ENCODE data around the gene IGF2R.
"Not testable (repeated sequence)": the region's sequence is repeated elsewhere in the genome, so short reads cannot be mapped to it uniquely, and the experiment has no call there.

IGF2R gene

DNA sequence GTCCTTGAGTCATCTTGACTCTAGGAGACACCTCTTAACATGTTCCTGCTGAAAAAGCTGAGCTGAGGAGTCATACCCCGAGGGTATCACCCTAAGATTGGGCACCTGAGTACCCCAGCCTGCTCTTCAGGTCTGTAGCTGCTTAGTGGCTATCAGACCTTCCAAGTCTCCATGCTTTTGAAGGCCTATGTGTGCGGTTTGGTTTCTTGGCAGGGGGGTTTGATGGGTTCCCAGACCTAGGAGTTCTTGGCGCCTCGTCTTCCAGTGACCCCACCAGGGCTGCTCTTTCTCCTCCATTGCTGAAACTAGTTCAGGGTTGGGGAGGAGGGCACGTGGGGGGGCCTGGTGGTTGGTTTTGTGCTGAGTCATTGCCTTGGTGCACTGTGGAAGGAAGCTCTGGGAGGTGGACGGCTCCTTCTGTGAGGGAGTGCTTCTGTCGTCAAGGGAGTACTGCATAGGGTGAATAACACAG, 20.1 kb downstream of the IGF2R start:
- no peaks in the 10 kb centered on the region for H3K9me3 ChIP-seq
- in situ Hi-C loops (cut with MboI; ENCODE audit: low sequenced_read_pairs) = no loop called here
- H3K27me3 ChIP-seq (ENCODE audit: low read depth) = no peaks in the 10 kb centered on the region
- no peak for DNase-seq (ENCODE audit: low spot score in 2 of 2)
- H3K4me3 ChIP-seq = no peak overlapping the region
- H3K36me3 ChIP-seq (replicated peaks) = peaks cover 7% of the 10 kb centered on the region
- H3K4me1 ChIP-seq = peaks cover 4% of the 10 kb centered on the region; the same call in 1 of the 2 replicates

DNA sequence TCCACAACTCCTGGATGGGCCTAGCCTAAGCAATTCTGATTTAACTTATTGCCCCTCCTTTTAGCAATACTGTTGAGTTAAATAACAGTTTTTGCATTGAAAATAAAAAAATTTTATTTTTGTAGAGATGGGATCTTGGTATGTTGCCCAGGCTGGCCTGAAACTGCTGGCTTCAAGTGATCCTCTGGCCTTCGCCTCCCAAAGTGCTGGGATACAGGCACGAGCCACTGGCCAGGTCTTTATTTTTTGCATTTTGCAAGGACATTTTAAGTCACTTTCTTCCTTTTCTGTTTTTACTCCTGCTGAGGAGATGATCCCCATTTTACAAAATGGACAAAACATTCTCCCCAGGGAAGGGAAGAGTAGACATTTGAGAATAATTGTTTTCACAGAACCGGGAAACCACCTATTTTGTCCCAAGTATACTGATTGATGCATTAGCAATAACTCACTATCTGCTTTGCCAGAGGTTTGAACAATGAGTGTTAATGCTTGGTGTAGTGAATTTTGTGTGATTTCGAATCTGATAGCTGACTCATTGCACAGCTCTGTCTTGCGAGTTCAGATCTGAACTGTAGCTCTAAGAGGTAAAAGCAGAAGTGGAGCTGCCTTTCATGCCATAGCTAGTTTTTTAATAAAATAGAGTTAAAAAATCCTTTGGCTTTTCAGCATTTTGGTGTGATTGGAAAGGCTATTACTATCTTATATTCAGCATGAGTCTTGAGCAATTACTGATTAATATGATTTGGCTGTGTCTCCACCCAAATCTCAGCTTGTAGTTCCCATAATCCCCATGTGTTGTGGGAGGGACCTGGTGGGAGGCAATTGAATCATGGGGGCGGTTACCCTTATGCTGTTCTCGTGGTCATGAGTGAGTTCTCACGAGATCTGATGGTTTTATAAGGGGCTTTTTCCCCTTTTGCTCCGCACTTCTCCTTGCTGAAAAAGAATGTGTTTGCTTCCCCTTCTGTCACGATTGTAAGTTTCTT, 20.9 kb downstream of the IGF2R start:
- H3K36me3 ChIP-seq (replicated peaks) = peaks cover 7% of the 10 kb centered on the region
- peaks cover 4% of the 10 kb centered on the region; the same call in 1 of the 2 replicates for H3K4me1 ChIP-seq
- H3K27me3 ChIP-seq (ENCODE audit: low read depth) = no peaks in the 10 kb centered on the region
- in situ Hi-C loops (cut with MboI; ENCODE audit: low sequenced_read_pairs) = no loop called here
- no peaks in the 10 kb centered on the region for H3K9me3 ChIP-seq
- no peak for DNase-seq (ENCODE audit: low spot score in 2 of 2)
- no peak overlapping the region for H3K4me3 ChIP-seq

DNA sequence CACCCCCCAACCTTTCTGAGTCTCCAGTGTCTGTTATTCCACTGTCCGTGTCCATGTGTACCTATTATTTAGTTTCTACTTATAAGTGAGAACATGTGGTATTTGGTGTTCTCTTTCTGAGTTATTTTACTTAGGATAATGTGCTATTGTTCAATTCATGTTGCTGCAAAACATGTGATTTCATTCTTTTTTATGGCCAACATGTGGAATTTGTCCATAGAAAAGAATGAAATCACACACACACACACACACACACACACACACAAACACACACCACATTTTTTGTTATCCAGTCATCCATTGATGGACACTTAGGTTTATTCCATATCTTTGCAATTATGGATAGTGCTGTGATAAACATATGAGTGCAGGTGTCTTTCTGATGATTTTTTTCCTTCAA, 23.5 kb downstream of the IGF2R start:
- H3K36me3 ChIP-seq (replicated peaks) = peaks cover 7% of the 10 kb centered on the region
- in situ Hi-C loops (cut with MboI; ENCODE audit: low sequenced_read_pairs) = no loop called here
- H3K27me3 ChIP-seq (ENCODE audit: low read depth) = no peaks in the 10 kb centered on the region
- peaks cover 4% of the 10 kb centered on the region; the same call in 1 of the 2 replicates for H3K4me1 ChIP-seq
- no peak for DNase-seq (ENCODE audit: low spot score in 2 of 2)
- H3K9me3 ChIP-seq = no peaks in the 10 kb centered on the region
- H3K4me3 ChIP-seq = no peak overlapping the region

DNA sequence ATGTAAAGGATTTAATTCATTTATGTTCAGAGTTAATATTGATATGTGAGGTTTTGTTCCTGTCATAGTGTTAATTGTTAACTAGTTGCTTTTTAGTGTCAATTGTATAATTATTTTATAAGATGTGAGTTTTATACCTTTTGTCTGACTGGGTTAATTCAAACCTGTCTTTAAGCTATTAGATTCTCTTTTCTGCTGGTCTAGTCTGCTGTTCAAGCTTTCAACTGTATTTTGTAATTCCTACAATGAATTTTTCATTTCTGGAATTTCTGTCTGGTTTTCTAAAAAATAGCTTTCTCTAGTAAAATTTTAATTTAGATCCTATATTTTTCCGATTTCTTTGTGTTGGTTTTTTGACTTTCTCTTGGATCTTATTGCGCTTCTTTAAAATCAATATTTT, 26.5 kb downstream of the IGF2R start:
- H3K4me3 ChIP-seq = no peak overlapping the region
- H3K9me3 ChIP-seq = no peaks in the 10 kb centered on the region
- peaks cover 4% of the 10 kb centered on the region; the same call in 1 of the 2 replicates for H3K4me1 ChIP-seq
- in situ Hi-C loops (cut with MboI; ENCODE audit: low sequenced_read_pairs) = no loop called here
- H3K36me3 ChIP-seq (replicated peaks) = peaks cover 17% of the 10 kb centered on the region
- DNase-seq (ENCODE audit: low spot score in 2 of 2) = no peak
- H3K27me3 ChIP-seq (ENCODE audit: low read depth) = no peaks in the 10 kb centered on the region

DNA sequence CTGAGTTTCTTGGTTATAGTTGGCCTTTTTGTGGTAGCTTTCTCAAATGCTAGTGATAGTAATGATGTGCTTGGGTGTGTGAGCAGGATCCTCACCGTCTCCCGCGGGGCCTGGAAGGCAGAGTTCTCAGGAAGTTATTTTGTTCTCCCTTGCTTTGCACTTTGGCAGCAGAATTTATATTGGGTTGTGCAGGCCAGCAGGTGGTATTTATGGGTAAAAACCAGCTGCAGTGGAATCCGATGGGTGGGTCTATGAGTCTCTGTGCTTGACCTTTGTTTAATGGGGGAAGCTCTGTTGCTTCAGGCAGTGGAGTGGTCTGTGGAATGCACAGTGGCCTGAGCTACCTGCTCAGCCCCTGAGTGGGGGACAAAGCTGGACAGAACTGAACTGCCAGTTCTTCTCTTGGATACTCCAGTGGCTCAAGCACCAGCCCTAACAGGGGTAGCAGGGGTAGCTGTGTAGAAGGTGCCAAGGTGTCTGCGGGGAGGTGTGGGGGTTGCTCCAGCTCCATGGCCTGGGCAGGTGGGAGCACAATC, 27.3 kb downstream of the IGF2R start:
- DNase-seq (ENCODE audit: low spot score in 2 of 2) = no peak
- H3K4me3 ChIP-seq = no peak overlapping the region
- no peaks in the 10 kb centered on the region for H3K9me3 ChIP-seq
- H3K36me3 ChIP-seq (replicated peaks) = peaks cover 17% of the 10 kb centered on the region
- in situ Hi-C loops (cut with MboI; ENCODE audit: low sequenced_read_pairs) = no loop called here
- H3K4me1 ChIP-seq = peaks cover 4% of the 10 kb centered on the region; the same call in 1 of the 2 replicates
- no peaks in the 10 kb centered on the region for H3K27me3 ChIP-seq (ENCODE audit: low read depth)

DNA sequence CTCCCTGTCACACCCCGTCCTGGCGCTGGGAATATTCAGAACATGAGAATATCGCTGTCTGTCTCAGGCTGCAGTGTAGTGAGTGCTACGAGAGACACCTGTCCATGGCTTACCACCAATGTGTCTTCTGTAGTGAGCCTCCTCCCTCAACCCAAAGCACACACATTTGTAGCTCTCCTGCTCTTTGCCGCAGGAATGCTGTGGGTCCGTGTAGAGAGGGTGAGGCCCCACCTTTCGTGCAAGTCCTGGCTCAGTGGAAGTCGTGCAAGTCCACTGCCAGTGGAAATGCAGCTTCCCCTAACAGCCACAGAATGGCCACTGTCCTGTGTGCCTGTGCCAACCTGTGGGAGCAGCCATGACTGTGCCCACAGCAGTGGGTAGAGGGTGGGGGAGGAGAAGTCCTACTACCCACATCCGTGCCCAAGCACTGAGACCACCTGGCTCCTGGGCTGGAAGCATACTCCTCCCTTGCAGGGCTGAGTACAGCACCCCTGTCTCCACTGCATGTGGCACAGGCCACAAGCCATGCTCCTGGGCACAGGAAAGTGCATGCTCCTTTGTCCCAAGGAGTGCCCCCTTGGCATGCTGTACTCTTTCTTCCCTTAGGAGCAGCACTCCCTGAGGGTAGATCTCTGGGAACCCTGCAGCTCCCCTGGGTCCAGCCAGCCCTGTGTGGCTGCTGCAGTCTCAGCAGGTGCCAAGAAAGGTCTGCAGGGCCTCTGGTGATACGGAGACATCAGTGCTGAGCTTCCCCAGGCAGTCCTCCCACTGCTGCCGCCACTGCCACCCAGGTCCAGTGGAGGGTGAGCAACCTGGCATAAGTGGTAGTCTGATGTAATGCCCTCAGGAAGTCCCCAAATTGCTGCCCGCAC, 28.0 kb downstream of the IGF2R start:
- DNase-seq (ENCODE audit: low spot score in 2 of 2) = no peak
- in situ Hi-C loops (cut with MboI; ENCODE audit: low sequenced_read_pairs) = no loop called here
- H3K9me3 ChIP-seq = no peaks in the 10 kb centered on the region
- no peak overlapping the region for H3K4me3 ChIP-seq
- peaks cover 4% of the 10 kb centered on the region; the same call in 1 of the 2 replicates for H3K4me1 ChIP-seq
- peaks cover 14% of the 10 kb centered on the region for H3K36me3 ChIP-seq (replicated peaks)
- no peaks in the 10 kb centered on the region for H3K27me3 ChIP-seq (ENCODE audit: low read depth)

DNA sequence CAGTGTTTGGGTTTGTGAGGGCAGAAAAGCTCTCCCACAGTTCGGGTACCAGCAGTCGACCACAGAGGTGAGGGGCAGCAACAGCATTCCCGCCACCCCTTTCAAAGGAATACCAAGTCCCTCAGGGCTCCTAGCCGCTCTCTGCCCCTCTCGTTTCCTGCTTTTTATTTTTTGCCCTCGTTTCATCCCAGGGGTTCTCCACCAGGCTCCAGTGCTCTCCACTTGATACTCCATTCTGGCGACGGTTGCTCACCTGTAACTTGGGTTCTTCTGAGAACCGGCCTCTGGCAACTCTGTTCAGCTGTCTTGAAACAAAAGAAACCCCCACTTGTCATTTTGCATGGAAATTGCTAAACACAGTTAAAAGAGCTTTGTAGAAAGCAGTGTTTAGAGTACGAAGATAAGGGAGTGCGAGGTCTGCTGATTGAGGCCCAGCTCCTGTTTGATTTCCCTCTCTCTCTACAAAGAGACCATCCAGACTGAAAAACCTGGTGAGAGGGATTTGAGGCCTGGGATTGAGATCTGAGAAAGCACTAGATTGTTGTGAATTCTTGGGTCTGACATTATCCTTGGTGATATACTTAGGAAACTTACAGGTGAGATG, 28.7 kb downstream of the IGF2R start:
- Histone ChIP-seq H3K4me1 (peaks cover 4% of the 10 kb centered on the region; the same call in 1 of the 2 replicates), H3K4me3 (no peak overlapping the region), H3K27me3 (ENCODE audit: low read depth) (no peaks in the 10 kb centered on the region), H3K9me3 (no peaks in the 10 kb centered on the region), H3K36me3 (replicated peaks) (peaks cover 11% of the 10 kb centered on the region)
- DNase-seq (ENCODE audit: low spot score in 2 of 2) = no peak
- in situ Hi-C loops (cut with MboI; ENCODE audit: low sequenced_read_pairs) = no loop called here

DNA sequence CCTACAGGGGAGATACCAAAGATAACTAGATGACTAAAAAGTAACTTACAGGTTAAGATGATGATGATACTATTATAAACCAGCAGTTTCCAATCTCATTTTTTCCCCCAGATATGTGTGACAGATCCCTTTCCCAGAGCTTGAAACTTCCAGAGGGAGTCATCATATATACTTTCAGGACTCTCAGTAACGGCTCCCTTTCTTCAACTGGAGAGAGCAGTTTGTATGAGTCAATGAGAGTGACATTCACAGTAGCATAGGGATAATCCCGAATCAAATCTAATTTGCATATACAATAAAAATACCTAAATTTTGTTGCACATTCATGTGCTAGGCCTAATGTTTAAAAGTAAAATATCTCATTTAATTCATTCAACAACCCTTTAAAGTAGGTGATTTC, 29.7 kb downstream of the IGF2R start:
- peaks cover 2% of the 10 kb centered on the region; the same call in 1 of the 2 replicates for H3K4me1 ChIP-seq
- H3K4me3 ChIP-seq = no peak overlapping the region
- no peaks in the 10 kb centered on the region; the same call in 1 of the 2 replicates for H3K9me3 ChIP-seq
- peaks cover 10% of the 10 kb centered on the region; the same call in 1 of the 2 replicates for H3K36me3 ChIP-seq (replicated peaks)
- DNase-seq (ENCODE audit: low spot score in 2 of 2) = no peak
- no peaks in the 10 kb centered on the region for H3K27me3 ChIP-seq (ENCODE audit: low read depth)
- in situ Hi-C loops (cut with MboI; ENCODE audit: low sequenced_read_pairs) = no loop called here

DNA sequence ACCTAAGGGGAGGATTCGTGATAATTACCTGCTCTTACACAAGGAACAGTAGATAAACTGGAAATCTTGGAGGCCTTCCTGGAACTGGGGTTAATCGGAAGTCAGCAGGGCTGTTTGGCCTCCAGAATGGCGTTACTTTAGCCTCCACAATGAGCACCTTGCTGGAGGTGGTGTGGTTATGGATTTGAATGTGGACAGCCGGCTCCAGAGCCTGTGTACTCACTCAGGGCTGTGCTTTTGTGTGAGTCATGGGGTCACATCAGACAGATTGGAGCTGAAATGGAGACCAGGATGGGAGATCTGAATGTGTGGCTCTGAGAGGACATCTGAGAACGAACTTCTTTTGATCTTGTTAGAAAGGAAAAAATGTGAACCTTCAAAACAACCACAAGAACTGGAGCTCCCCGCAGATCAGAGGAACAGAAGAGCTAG, 30.4 kb downstream of the IGF2R start:
- peaks cover 10% of the 10 kb centered on the region; the same call in 1 of the 2 replicates for H3K36me3 ChIP-seq (replicated peaks)
- in situ Hi-C loops (cut with MboI; ENCODE audit: low sequenced_read_pairs) = no loop called here
- no peak for DNase-seq (ENCODE audit: low spot score in 2 of 2)
- no peaks in the 10 kb centered on the region for H3K4me1 ChIP-seq
- H3K27me3 ChIP-seq (ENCODE audit: low read depth) = no peaks in the 10 kb centered on the region
- H3K4me3 ChIP-seq = no peak overlapping the region
- H3K9me3 ChIP-seq = no peaks in the 10 kb centered on the region; the same call in 1 of the 2 replicates

DNA sequence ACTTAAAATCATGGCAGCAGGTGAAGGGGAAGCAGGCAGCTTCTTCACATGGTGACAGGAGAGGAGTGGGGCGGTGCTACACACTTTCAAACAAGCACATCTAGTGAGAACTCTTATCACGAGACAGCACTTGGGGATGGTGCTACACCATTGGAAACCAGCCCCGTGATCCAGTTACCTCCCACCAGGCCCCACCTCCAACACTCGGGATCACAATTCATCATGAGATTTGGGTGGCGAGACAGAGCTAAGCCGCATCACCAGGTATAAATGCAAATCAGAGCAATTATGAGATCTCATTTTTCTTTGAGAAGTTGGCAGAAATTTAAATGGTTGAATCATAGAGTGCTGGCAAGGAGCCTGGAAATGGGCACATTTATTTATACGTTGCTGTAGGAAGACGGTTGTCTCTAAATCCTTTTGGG, 31.4 kb downstream of the IGF2R start:
- no peaks in the 10 kb centered on the region for H3K27me3 ChIP-seq (ENCODE audit: low read depth)
- peaks cover 10% of the 10 kb centered on the region; the same call in 1 of the 2 replicates for H3K36me3 ChIP-seq (replicated peaks)
- in situ Hi-C loops (cut with MboI; ENCODE audit: low sequenced_read_pairs) = no loop called here
- H3K4me1 ChIP-seq = no peaks in the 10 kb centered on the region
- H3K9me3 ChIP-seq = no peaks in the 10 kb centered on the region; the same call in 1 of the 2 replicates
- DNase-seq (ENCODE audit: low spot score in 2 of 2) = no peak
- H3K4me3 ChIP-seq = no peak overlapping the region

DNA sequence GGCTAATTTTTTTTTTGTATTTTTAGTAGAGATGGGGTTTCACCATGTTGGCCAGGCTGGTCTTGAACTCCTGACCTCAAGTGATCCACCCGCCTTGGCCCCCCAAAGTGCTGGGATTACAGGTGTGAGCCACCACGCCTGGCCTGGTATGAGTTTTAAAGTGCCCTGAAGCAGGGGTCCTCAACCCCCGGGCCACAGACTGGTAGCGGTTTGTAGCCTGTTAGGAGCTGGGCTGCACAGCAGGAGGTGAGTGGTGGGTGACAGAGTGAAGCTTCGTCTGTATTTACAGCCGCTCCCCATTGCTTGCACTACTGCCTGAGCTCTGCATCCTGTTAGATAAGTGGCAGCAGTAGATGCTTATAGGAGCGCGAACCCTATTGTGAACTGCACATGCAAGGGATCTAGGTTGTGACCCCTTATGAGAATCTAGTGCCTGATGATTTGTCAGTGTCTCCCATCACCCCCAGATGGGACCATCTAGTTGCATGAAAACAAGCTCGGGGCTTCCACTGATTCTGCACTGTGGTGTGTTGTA, 32.1 kb downstream of the IGF2R start:
- H3K4me3 ChIP-seq; DNase-seq (ENCODE audit: low spot score in 2 of 2); H3K27me3 ChIP-seq (ENCODE audit: low read depth); H3K36me3 ChIP-seq (replicated peaks); H3K9me3 ChIP-seq; in situ Hi-C loops (cut with MboI; ENCODE audit: low sequenced_read_pairs); H3K4me1 ChIP-seq: not testable (repeated sequence)

DNA sequence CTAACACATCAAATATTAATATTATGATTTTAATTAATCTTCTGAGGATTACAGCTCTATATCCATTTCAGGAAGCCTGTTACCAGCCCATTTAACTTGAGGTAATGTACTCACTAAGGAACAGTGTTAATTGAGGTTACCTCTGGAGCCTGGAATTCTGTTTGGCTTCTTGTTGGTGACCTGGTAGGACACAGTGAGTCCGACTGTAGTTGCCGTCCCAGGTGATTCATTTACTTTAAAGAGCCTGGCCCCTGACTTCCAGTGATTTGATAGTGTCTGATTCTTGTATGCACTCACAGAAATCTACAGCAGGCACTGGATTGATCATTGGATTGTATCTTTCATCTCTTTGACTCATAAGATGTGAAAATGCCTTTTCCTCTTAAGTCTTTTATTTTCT, 34.0 kb downstream of the IGF2R start:
- peaks cover 3% of the 10 kb centered on the region; the same call in 1 of the 2 replicates for H3K4me1 ChIP-seq
- H3K27me3 ChIP-seq (ENCODE audit: low read depth) = no peaks in the 10 kb centered on the region
- in situ Hi-C loops (cut with MboI; ENCODE audit: low sequenced_read_pairs) = no loop called here
- H3K36me3 ChIP-seq (replicated peaks) = peaks cover 10% of the 10 kb centered on the region; the same call in 1 of the 2 replicates
- no peaks in the 10 kb centered on the region; the same call in 1 of the 2 replicates for H3K9me3 ChIP-seq
- no peak overlapping the region for H3K4me3 ChIP-seq
- DNase-seq (ENCODE audit: low spot score in 2 of 2) = no peak

Measured in HAP-1 (cell line).